ENCODE data around the gene RRM2.

RRM2 gene

GRCh38 chr2:10083692-10084211, 38.8 kb upstream of the RRM2 start:
- H3K9ac ChIP-seq (ENCODE audit: low read depth, low read length): no peak overlapping the region
- no peak overlapping the region for H2AFZ ChIP-seq (ENCODE audit: low read depth, low read length)
- H4K20me1 ChIP-seq (ENCODE audit: insufficient read depth, low read length): no peaks in the 10 kb centered on the region
- H3K36me3 ChIP-seq (ENCODE audit: insufficient read depth, low read length): no peaks in the 10 kb centered on the region
- no peaks in the 10 kb centered on the region for H3K27me3 ChIP-seq (ENCODE audit: insufficient read depth, low read length, poor library complexity)
- H3K9me3 ChIP-seq (ENCODE audit: insufficient read depth, low read length, severe bottlenecking): no peaks in the 10 kb centered on the region
- ATAC-seq (ENCODE audit: insufficient read depth, low read depth): no peak
- no peaks in the 10 kb centered on the region for H3K79me2 ChIP-seq (ENCODE audit: insufficient read depth, low read length)
- no peak overlapping the region for H3K4me3 ChIP-seq (ENCODE audit: low read depth in 1 of 2, low read length in 2 of 2)
- H3K4me2 ChIP-seq (ENCODE audit: insufficient read depth, low read length): no peak overlapping the region
- no peak for TF ChIP-seq EZH2 (IDR thresholded peaks at IDR 0.05; ENCODE audit: borderline replicate concordance, low read depth, low read length, severe bottlenecking)
- TF ChIP-seq CTCF (IDR thresholded peaks at IDR 0.05; ENCODE audit: borderline replicate concordance, extremely low read depth, low read length, poor library complexity, severe bottlenecking): no peak
- peaks cover 11% of the 10 kb centered on the region for H3K4me1 ChIP-seq (ENCODE audit: insufficient read depth, low read length)
- no peak overlapping the region for H3K27ac ChIP-seq (ENCODE audit: low read length)
- DNase-seq: no peak

- Histone ChIP-seq H4K20me1 (ENCODE audit: insufficient read depth, low read length) (no peaks in the 10 kb centered on the region), H3K27me3 (ENCODE audit: insufficient read depth, low read length, poor library complexity) (no peaks in the 10 kb centered on the region), H3K4me1 (ENCODE audit: insufficient read depth, low read length) (peaks cover 11% of the 10 kb centered on the region), H3K27ac (ENCODE audit: low read length) (no peak overlapping the region), H3K36me3 (ENCODE audit: insufficient read depth, low read length) (no peaks in the 10 kb centered on the region), H3K79me2 (ENCODE audit: insufficient read depth, low read length) (no peaks in the 10 kb centered on the region), H2AFZ (ENCODE audit: low read depth, low read length) (no peak overlapping the region), H3K4me3 (ENCODE audit: low read depth in 1 of 2, low read length in 2 of 2) (no peak overlapping the region), H3K4me2 (ENCODE audit: insufficient read depth, low read length) (no peak overlapping the region), H3K9me3 (ENCODE audit: insufficient read depth, low read length, severe bottlenecking) (no peaks in the 10 kb centered on the region), H3K9ac (ENCODE audit: low read depth, low read length) (no peak overlapping the region)
- DNase-seq (no peak), ATAC-seq (ENCODE audit: insufficient read depth, low read depth) (no peak)
- TF ChIP-seq EZH2 (IDR thresholded peaks at IDR 0.05; ENCODE audit: borderline replicate concordance, low read depth, low read length, severe bottlenecking): no peak
- TF ChIP-seq CTCF (IDR thresholded peaks at IDR 0.05; ENCODE audit: borderline replicate concordance, extremely low read depth, low read length, poor library complexity, severe bottlenecking): no peak
Observed at GRCh38 chr2:10084223-10084865, 38.2 kb upstream of the RRM2 start.

GRCh38 chr2:10085043-10085667, 37.4 kb upstream of the RRM2 start:
- no peak overlapping the region for H3K4me2 ChIP-seq (ENCODE audit: insufficient read depth, low read length)
- no peak overlapping the region for H3K9ac ChIP-seq (ENCODE audit: low read depth, low read length)
- H3K9me3 ChIP-seq (ENCODE audit: insufficient read depth, low read length, severe bottlenecking): no peaks in the 10 kb centered on the region
- H3K36me3 ChIP-seq (ENCODE audit: insufficient read depth, low read length): no peaks in the 10 kb centered on the region
- TF ChIP-seq EZH2 (IDR thresholded peaks at IDR 0.05; ENCODE audit: borderline replicate concordance, low read depth, low read length, severe bottlenecking): no peak
- no peak for TF ChIP-seq CTCF (IDR thresholded peaks at IDR 0.05; ENCODE audit: borderline replicate concordance, extremely low read depth, low read length, poor library complexity, severe bottlenecking)
- DNase-seq (no peak), ATAC-seq (ENCODE audit: insufficient read depth, low read depth) (no peak)
- H3K27me3 ChIP-seq (ENCODE audit: insufficient read depth, low read length, poor library complexity): no peaks in the 10 kb centered on the region
- H3K79me2 ChIP-seq (ENCODE audit: insufficient read depth, low read length): no peaks in the 10 kb centered on the region
- no peak overlapping the region for H2AFZ ChIP-seq (ENCODE audit: low read depth, low read length)
- H3K4me1 ChIP-seq (ENCODE audit: insufficient read depth, low read length): peaks cover 11% of the 10 kb centered on the region
- H3K27ac ChIP-seq (ENCODE audit: low read length): no peak overlapping the region
- H3K4me3 ChIP-seq (ENCODE audit: low read depth in 1 of 2, low read length in 2 of 2): no peak overlapping the region
- H4K20me1 ChIP-seq (ENCODE audit: insufficient read depth, low read length): no peaks in the 10 kb centered on the region
